Left kidney (tissue), 1 donor: ENCODE measurements around the gene KRTAP19-3. TPM values are rescaled to one million over a fixed set of nuclear protein-coding genes. Genes with fewer than 3 reads are reported as not detected.

Source experiments
- polyA plus RNA-seq: library from polyadenylated mRNA; unstranded; fragments of 120-200 nt; gene quantifications from one replicate; pipeline ENCODE4 v1.2.1, GENCODE V29; 2013; ENCODE audit not compliant: insufficient read length

The KRTAP19-3 gene
- polyA plus RNA-seq, 1 donor = not detected

Other genes starting within 250 kb of the KRTAP19-3 start
- gene KRTAP24-1, start 209.1 kb downstream of the KRTAP19-3 start, polyA plus RNA-seq = not detected
- not detected for gene KRTAP25-1, start 202.5 kb downstream of the KRTAP19-3 start, polyA plus RNA-seq
- gene KRTAP26-1, start 171.7 kb downstream of the KRTAP19-3 start, polyA plus RNA-seq = not detected
- not detected for gene KRTAP27-1, start 154.3 kb downstream of the KRTAP19-3 start, polyA plus RNA-seq
- not detected for gene KRTAP23-1, start 143.4 kb downstream of the KRTAP19-3 start, polyA plus RNA-seq
- gene KRTAP13-2, start 119.7 kb downstream of the KRTAP19-3 start, polyA plus RNA-seq = not detected
- not detected for gene KRTAP13-1, start 96.0 kb downstream of the KRTAP19-3 start, polyA plus RNA-seq
- not detected for gene KRTAP13-3, start 66.1 kb downstream of the KRTAP19-3 start, polyA plus RNA-seq
- not detected for gene KRTAP13-4, start 61.8 kb downstream of the KRTAP19-3 start, polyA plus RNA-seq
- gene KRTAP15-1, start 51.7 kb downstream of the KRTAP19-3 start, polyA plus RNA-seq = not detected
- not detected for gene KRTAP19-1, start 11.6 kb downstream of the KRTAP19-3 start, polyA plus RNA-seq
- not detected for gene KRTAP19-2, start 4.6 kb downstream of the KRTAP19-3 start, polyA plus RNA-seq
- not detected for gene KRTAP19-4, start 5.2 kb upstream of the KRTAP19-3 start, polyA plus RNA-seq
- gene KRTAP19-5, start 10.1 kb upstream of the KRTAP19-3 start, polyA plus RNA-seq = not detected
- not detected for gene KRTAP19-6, start 49.9 kb upstream of the KRTAP19-3 start, polyA plus RNA-seq
- not detected for gene KRTAP19-7, start 69.3 kb upstream of the KRTAP19-3 start, polyA plus RNA-seq
- not detected for gene KRTAP22-2, start 98.4 kb upstream of the KRTAP19-3 start, polyA plus RNA-seq
- gene KRTAP6-3, start 100.4 kb upstream of the KRTAP19-3 start, polyA plus RNA-seq = not detected
- gene KRTAP6-2, start 106.9 kb upstream of the KRTAP19-3 start, polyA plus RNA-seq = not detected
- not detected for gene KRTAP22-1, start 109.1 kb upstream of the KRTAP19-3 start, polyA plus RNA-seq
- gene KRTAP6-1, start 121.9 kb upstream of the KRTAP19-3 start, polyA plus RNA-seq = not detected
- not detected for gene KRTAP20-1, start 124.4 kb upstream of the KRTAP19-3 start, polyA plus RNA-seq
- not detected for gene KRTAP20-4, start 128.6 kb upstream of the KRTAP19-3 start, polyA plus RNA-seq
- gene KRTAP20-2, start 143.2 kb upstream of the KRTAP19-3 start, polyA plus RNA-seq = not detected
- not detected for gene KRTAP20-3, start 150.9 kb upstream of the KRTAP19-3 start, polyA plus RNA-seq
- gene KRTAP21-3, start 226.8 kb upstream of the KRTAP19-3 start, polyA plus RNA-seq = not detected